HG02763 (cell line): ENCODE results near the gene MAN1A1.
"Not testable (repeated sequence)": the region's sequence is repeated elsewhere in the genome, so short reads cannot be mapped to it uniquely, and the experiment has no call there.

Experiments used
- ATAC-seq: cut with Tn5 transposase; IDR thresholded peaks from one replicate; pipeline ENCODE4 v1.9.1; 2021; ENCODE audit warnings: mild to moderate bottlenecking, moderate library complexity; ENCODE audit not compliant: unreplicated experiment

The MAN1A1 gene

DNA sequence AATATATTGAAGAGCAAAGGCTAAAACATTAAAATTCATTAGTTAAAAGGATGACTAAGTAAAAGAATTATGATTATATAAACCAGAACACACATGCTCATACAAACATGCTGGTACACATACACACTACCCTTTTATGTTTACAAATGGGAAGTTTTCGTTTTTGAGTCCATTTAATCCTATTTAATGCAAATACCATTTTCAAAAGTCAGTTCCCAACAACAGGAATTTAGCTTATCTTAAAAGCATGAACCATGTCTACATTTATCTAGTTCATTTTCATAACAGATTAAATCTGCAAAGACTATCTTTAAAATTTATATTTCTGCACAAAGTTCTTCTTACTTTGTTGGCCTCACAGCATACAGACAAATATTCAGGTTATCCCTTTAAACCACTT, 42.5 kb downstream of the MAN1A1 start:
- no peak for ATAC-seq

DNA sequence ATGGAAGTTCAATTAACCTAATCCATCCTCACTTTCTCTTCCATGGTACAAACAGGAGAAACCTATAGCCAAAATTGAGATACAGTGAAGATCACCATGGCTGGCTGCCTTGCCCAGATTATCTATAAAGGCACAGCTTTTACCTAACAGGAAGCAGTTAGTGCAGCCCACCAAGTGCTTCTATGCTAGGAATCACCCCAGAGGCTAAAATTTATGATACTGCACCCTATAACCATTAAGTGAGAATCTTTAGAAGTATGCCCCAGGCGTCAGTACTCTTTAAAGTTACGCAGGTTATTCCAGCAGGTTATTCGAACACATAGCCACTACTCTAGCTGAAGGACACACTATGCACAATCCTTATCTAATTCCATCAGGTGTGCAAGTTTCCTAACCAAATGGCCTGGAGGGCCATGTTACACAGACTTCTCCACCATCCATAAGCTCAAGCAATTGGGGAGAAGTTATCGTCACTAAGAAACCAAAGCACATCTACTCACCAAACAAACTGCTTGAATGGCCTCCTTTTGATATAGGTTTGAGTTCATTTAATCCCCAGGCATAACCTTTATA, 43.1 kb downstream of the MAN1A1 start:
- no peak for ATAC-seq

DNA sequence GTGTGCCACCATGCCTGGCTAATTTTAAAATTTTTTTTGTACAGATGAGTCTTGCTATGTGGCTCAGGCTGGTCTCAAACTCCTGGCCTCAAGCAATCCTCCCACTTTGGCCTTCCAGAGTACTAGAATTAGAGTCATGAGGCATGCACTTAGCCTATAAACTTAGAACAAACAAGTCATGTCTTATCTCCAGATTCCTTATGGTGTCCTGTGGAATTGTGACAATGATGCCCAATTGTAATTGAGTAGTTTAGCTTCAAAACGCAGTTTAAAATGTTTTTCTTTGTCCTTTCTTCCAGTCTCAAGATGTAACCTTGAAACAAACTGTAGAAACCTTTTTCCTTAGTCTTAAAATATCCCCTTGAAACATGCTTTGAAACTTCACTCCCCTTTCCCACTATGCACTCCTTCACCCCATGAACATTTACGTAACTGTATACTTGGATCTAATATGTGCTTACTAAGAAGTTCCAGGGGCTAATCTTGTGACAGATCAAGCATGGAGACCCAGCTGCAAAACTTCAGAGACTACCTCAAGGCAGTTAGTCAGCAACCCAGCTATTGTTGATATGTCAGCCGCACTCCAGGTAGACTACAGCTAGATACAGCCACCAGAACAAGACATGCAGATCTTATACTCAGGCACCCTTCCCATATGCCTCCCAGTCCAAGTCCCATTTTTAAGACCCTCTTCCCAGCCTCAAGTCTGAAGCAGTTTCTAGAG, 46.2 kb downstream of the MAN1A1 start:
- ATAC-seq, result no peak

DNA sequence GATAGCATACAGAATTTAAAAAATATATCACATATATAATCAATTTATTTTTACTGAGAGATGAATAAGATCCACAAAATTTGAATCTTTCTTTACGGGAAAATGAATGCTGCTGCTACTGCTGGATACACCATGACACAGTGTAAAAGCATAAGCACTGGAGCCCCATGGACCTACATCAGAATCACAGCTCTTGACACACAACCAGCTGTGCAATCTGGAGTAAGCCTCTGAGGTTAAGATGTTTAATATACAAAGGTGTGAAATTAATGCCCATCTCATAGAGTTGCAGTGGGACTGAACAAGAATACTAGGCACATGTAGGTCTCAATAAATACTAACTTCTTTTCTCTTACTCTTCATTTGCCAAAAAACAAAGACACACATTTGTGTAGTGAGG, 48.1 kb downstream of the MAN1A1 start:
- ATAC-seq, result no peak

DNA sequence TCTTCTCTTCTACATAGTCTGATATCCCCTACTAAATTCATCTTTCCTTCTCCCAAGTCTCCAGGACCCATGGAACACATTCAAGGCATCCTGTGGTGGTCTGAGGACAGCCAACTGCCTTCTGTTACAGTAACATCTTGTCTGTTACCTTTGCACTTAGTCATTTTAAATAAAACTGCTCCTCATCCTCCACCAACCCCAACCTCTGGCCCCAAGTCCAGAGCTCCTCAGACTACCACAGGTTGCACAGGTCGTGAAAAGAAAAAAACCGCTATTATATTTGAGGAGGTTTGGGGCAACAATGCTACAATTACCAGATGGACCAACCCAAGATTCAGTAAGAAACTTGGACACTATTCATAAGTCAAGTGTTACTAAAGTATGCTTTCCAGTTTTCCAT, 49.9 kb downstream of the MAN1A1 start:
- ATAC-seq, result no peak

DNA sequence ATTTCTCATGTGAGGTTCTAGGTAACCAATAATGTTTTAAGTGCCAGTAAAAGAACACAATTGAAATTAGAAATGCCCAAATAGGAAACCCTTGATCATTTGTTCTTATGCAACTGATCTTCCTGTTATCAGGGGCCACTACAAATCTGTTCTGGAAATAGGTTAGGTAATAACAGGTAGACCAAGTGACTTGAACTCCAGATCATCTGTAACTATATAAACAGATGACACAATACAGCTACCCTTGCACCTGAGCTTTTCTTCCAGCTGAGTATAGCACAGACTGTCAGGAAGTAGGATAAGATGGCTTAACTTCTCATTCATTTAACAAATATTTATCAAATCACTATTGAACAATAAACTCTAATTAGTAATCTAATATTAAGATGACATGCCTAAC, 52.5 kb downstream of the MAN1A1 start:
- no peak for ATAC-seq

DNA sequence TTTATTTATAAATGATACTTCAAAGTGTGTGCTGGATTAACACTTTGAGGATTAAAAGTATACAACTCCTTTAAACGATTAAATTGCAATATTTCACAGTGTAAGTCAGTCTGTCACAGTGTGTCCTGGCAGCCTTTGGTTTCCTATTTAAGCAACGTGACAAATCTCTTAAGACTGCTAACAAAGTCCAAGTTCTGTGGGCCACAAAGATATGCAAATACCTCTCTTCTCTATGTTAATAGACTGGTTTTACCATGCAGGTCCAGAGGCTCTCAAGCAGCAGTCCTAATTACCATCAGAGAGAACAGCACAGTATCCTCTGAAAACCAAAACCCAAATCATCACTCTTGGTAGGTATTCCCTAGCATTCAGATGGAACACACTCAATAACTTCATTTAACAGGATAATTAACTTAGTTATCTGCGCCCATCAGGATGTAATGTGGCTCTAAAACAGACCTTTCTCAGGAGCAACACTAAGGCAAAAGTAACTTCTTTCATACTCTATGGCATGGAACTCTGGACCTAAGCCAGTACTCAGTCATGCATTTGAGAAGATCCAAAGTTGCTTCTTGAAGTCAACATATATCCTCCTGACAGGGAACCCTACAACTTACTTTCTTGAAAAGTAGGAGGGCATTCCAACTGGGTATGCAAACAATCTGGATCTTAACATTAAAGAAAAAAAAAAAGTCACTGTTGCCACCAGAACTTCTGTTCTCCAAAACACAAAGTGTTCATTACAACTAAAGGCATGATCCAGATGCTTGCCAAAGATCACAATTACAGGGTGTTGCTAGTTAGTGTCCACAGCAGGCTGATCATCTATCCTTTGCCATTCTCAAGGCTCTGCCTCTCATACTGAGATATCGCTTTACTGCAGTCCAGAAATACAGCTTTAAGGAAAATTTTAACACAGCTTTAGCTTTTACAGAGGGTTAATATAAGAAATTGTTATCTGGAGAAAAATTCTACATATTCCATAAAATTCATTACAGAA, 53.2 kb downstream of the MAN1A1 start:
- no peak for ATAC-seq

DNA sequence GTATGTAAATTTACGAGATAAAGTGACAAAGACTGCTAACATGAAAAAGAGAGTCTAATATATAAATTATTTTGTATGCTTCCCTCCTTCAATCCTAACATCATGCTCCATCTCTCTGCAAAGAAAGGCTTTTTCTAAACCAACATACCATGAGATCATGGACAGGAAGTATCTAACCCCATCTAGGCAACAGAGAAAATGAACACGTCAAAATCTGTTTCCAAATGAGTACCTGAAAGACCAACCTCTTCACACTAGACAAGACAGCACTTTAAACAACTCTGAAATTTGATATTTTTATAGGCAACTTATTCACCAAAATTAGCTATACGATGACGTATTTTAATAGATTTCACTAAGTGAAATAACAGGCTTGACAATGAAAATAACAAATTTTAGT, 54.6 kb downstream of the MAN1A1 start:
- no peak for ATAC-seq

DNA sequence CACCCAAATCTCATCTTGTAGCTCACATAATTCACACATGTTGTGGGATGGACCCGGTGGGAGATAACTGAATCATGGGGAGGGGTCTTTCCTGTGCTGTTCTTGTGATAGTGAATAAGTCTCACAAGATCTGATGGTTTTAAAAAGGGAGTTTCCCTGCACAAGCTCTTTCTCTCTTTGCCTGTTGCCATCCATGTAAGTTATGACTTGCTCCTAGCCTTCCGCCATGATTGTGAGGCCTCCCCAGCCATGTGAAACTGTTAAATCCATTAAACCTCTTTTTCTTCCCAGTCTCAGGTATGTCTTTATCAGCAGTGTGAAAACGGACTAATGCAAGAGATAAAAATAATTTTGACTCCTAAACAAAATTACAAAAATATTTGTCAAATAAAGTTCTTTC, 58.5 kb downstream of the MAN1A1 start:
- ATAC-seq, result not testable (repeated sequence)

DNA sequence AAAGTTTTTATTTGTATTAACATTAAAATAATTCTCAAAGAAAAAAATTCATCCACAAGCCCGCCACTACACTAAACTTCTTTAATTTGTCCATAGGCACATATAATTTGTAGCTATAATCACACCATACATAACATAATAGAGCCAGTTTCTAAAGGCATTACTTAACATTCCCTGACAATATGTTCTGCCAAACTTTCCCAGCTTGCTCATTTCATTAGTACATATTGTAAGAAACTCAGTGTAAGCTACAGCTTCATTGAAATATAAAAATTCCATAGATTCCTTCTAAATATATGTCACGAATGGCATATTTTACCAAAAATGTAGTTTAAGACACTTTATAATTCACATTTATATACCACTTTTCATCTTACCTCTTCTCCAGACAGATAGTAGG, 59.3 kb downstream of the MAN1A1 start:
- no peak for ATAC-seq

DNA sequence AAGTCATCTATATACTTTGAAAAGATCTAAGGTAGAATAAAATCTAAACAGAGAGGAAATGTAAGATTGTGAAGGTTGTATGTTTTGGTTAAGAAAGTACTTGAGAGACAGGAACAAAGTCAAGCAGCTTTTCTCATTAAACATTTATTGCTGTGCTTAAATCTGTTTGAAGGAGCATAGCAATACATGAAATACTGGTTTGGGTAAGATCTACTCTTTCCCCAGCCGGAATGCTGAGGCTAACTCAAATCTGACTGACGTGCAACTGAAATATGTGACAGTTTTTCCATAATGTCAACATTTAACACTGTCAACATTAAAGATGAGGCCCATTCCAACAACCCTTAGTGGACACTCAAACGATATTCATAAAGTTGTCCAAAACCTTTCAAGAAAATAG, 59.9 kb downstream of the MAN1A1 start:
- no peak for ATAC-seq

DNA sequence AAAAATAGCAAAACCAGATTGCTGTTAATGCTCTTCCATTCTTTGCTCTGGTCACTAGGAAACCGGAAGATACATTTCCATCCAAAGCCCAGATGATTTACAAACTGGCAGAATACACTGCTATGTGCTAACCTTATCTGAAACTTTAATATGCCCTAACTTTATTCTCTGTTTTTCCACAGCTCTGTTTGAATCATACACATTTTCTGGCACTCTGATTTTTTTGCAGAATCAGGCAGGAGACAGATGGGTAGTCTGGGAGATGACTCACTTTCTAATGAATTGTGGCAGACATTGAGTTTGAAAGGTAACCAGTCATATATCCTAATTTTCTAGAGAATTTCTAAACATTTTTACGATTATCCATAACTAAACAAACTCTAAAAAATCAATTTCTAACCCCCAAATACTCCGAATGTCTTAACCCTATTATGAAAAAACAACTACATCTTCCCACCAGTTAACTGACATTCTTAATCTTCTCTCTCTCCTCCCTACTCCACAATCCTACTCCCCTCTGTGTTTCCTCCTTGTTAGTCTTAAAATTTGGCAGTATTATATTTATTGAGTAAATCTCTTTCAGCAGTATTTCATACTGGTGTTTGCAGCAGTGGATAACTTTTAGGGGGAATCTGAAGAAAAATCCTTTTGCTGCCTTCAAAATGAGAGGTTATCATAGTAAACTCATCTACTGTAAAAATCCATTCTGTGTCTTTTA, 63.5 kb downstream of the MAN1A1 start:
- ATAC-seq, result no peak

DNA sequence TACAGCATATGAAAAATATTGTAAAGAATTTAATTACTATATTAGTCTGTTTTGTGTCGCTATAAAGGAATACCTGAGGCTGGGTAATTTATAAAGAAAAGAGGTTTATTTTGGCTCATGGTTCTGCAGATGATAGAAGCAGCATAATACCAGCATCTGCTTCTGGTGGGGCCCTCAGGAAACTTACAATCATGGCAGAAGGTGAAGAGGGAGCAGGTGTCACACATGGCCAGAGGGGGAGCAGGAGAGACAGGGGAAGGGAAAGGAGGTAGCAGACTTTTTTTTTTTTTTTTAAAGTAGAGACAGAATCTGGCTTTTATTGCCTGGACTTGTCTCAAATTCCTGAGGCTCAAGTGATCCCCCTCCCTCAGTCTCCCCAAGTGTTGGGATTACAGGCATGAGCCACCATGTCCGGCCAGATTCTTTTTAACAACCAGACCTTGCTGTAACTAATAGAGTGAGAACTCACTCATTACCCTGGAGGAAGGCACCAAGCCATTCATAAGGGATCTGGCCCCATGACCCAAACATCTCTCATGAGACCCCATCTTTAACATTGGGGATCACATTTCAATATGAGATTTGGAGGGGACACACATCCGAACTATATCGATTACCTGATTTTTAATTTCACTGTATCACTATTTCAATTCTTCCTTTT, 64.6 kb downstream of the MAN1A1 start:
- ATAC-seq, result no peak

DNA sequence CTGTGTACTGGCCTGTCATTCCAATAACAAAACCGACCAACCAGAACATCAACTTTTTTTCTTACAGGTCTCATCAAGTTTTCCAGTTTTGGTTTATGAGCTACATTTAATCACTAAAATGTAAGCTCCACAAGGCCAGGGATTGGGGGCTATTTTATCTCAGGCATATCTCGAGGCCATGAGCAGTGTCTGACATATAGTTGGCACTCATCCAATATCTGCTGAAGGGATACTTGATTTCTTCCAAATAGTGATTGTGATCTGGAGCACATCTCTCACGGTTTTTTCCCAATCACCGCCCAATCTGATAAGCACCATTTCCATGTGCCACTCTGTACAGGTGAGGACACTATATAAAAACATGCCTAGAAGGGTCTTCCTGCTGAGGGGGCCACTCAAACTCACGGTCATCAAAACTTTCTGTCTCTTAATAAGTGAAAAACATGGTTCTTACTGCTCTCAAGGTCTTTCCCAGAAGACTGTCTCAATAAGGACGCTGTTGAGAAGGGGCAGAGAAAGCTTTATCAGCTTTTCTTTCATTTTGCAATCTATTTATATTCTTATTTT, 65.5 kb downstream of the MAN1A1 start:
- no peak for ATAC-seq

DNA sequence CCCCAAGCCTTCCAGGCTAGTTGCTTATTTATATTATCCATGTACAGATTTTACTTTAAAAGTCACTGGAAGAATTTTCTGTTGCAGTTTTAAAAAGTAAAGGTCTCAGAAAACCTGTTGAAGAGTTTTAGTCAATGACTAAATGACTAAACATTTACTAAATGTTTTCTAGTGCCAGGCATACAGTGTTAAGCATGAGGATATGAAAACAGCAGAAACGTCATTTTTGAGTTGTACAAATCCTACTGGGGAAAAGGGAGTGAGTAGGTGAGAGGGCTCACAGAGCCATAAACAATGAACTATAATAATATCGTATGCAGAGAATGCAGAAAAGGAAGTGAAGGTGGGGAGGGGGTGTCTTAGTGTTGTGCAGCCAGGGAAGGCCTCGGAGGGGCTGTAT, 66.3 kb downstream of the MAN1A1 start:
- ATAC-seq, result no peak

DNA sequence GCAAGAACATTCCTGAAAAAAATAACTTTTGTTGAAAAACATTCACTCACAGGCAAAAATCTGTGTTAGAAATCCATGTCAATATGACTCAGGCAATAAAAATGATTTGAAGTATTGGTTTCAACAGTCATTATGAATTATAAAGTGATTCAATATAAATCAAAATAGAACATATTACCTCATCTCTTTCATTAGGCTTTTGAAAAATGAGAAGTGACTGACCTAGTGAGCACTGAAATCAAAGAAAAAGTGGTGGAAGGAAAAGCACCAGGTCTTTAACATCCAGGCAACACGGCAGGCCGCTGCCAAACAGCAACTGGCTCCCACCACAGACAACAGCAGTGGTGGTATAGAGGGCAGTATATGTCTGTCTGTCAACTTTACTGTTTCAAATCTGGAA, 68.9 kb downstream of the MAN1A1 start:
- no peak for ATAC-seq

DNA sequence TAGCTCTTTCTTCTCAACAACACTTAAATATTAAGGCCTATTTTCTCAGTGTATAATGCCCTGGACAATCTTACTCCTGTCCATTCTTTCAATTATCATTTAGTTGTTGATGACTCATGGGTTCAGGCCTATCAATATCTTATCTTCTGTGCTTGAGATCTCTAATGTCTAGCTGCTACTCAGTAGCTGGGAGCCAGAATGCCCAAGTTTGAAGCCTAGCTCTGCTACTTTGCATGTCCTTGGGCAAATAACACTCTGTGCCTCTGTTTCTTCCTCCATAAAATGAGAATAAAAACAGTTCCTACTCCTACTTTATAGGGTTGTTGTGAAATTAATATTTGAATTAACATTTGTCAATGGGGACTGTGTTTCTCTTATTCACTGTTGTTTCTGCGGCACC, 69.5 kb downstream of the MAN1A1 start:
- no peak for ATAC-seq

DNA sequence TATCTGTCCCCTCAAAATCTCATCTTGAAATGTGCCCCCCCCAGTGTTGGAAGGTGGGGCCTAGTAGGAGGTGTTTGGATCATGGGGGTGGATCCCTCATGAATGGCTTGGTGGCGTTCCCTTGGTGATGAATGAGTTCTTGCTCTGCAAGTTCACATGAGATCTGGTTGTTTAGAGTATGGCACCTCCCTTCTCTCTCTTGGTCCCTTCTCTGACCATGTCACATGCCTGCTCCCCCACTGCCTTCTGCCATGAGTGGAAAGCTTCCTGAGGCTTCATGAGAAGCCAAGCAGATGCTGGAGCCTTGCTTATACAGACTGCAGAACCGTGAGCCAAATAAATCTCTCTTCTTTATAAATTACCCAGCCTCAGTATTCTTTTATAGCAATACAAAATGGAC, 70.9 kb downstream of the MAN1A1 start:
- no peak for ATAC-seq

DNA sequence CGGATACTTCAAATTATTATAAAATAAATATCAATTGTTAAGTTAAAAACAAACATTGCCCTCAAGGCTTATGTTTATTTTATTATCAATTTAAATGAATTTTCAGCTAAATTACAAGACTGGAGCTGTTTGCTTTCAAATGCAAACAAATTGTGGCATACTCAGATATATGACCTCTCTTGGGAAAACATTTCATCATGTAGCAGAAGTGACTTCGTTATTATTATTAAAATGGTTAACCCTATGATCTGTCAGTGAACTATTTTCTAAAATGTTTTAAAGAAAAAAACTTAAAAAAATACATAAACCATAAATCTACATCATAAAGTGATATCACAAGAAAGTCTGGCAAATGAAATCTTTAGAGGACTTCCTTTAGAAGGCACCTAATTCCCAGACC, 72.5 kb downstream of the MAN1A1 start:
- ATAC-seq, result no peak

DNA sequence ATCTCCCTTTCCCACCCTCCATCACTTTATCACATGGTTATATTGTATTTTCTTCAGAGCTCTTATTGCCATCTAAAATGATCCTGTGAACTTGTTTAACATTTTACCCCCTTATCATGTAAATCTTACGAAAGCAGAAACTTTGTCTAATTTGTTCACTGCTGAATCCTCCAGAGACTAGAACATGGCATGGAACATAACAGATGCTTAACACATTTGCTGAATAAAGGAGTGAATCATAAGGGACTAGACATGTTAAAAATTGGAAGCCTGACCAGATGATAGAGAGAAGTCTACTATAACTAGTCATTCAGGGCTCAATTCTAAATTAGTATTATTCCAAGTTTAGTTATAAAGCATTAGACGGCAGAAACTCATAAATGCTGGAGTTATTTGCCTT, 73.3 kb downstream of the MAN1A1 start:
- no peak for ATAC-seq
